GM21447 (cell line): ENCODE data around the gene PNMA1.

Source experiments
- ATAC-seq: cut with Tn5 transposase; IDR thresholded peaks from one replicate; pipeline ENCODE4 v1.9.1; 2021; ENCODE audit not compliant: unreplicated experiment

The PNMA1 gene

DNA sequence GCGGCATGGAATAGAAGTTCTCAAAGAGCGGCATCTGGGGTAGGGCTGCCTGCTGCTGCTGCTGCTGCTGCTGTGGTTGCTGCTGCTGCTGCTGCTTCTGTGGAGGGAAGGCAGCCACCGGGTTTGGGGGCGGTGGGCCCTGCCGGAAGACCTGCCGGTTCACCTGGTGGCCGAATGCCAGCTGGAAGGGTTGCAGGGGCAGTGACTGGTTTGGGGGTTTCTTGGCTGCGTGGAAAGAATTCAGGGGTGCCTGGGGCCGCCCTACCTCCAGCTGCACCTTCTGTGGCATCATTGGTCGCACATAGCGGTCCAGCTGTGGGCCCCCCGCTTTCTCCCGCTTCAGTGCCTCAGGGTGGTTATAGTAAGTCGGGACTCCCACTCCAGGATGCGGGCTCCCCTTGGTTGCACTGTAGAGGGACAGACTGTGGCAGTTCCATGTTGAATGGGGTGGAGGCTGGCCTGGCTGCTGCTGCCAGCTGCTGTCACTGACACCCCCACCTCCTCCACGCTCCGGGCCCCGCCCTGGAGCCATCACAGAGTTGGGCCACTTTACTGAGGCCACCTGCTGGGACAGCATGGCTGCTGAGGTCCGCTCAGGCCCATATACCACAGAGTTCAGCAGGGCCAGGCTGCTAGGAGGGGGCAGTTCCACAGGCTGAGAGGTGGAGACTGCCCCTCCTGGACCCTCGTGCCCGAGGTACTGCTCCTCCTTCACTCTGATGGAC is 25.2 kb upstream of the PNMA1 start:
- ATAC-seq = no peak

DNA sequence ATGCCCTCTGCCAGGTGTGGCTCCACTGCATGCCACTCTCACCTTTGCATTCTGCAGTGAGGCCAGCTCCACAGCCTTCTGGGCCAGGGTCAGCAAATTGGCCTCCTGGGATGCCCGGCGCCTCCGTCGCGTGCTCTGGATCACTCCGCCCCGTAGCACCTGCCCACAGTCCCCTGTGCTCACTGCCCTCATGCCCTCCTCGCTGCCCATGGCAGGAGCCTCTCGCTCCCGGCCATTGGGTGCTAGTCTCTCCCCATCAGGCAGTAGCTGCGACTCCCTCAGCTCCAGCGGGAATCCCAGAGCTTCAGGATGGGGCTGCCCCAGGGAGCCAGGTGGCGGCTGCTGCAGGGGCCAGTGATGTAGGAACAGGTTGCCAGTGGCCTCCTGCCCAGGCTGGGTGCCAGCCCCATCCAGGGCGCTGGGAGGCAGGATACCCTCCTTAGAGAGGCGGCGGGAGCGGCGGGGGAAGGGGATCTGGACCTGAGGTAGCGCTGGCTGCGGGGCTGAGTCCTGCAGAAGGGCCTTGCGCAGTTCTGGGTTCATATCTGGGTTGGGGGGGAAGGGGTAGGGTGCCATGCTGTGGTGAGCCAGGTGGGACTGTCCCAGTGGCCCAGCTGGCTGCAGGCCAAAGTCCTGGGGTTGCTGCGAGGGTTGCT is 24.5 kb upstream of the PNMA1 start:
- no peak for ATAC-seq

DNA sequence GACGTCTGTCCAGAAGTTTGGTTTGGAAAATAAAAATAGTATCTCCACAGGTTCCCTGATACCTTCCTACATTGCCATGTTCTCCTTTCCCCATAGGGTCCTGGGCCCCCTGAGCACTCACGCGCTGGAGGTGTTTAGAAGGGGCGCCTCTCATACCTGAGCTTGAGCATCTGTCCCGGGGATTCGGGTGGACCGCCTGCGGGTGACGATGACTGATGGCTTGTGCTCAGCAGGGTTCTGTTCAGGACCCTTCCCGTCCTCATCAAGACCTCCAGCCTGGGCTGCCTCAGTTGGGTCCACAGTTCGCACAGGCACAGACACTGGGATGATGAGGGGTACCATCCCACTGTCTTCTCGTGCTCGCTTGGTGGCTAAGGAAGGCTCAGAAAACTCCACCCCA is 22.7 kb upstream of the PNMA1 start:
- no peak for ATAC-seq

DNA sequence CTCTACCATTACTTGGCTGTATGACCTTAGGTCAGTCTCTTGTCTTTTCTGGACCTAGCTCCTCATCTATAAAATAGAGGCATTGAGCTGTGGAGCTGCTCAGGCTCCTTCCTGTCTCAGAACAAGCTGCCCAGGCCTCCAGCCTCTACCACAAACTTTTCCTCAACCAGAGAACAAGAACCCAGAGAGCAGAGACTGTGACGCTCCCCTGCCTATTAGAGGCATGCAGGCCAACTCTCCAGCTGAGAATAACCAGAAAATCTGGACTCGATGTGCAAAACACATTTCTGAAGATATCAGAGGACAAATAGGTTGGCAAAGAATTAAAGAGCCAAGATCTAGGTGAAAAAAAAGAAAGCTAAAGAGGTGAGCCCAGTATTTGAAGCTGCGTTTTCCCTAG is 17.8 kb upstream of the PNMA1 start:
- no peak for ATAC-seq

DNA sequence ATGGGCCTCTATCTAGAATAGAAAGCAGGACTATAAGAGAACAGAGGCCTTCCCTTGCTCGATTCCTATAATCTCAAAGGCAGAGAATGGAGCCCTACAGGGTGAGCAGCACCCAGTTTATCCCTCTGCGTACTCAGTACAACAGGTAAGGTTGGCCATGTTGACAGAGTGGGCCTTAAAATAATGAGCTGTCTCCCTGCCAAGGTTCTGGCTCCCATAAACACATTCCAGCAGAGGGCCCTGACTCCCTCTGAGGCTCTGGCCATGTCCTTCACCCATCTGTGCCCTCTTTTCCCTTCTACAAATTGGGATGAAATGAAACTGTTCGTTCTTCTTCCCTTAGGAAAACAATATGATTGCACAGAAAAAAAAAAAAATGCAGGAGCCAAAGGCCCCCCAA is 16.9 kb upstream of the PNMA1 start:
- ATAC-seq = no peak

DNA sequence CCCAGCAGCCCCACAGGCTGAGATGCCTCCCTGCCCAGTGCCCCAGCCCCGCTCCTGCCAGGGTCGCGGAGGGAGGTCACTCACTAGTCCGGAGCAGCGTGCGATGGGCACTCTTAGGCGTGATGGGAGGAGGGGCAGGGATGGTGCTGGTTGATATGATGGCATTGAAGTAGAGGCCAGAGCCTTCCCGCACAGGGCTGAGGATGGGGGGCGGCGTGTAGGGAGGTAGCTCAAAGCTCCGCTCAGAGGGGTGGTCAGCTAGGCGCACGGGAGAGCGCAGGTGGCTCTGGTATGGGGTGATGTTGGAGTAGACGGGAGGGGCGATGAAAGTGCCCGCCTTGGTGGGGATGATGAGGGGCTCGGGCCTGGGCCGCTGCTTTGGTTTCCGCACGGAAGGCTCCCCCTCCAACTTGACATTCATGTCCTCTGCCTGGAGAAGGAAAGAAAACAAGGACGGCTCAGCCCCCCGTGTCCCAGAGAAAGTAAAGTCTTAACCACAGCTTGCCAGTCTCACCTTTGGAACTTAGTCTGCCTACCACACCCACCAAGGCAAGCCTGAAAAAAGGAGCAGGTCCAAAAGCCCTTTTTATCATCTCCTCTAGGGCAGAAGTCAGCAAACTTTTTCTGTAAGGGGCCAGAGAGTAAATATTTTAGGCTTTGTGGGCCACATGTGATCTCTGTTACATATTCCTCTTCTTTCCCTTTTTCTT is 15.5 kb upstream of the PNMA1 start:
- ATAC-seq = no peak

DNA sequence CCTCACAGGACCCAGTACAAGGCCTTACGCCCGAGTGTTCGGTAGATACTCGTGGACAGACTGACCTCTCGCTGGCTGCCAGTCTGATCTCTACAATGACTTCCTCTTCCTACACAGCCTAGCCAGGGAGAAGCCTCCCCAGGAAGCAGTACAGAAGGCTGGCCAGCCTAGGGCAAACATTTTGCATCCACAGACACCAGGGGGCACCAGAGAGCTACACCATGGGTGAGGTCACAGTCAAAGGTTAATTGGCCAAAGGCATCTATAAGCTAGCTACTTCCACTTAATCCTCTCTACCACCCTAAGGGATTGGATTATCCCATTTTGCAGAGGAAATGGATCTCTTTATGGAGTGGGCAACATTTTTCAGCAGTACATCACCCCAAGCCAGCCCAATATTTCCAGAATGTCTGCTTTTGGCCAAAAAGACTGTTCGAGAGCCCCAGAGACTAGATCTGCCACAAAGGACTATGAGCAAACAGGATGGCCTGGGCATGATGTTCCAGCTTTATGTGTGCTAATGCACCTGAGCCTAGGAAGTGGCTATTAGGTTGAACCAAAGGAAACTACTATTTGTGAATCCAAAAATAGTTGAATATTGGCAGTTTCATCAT is 14.6 kb upstream of the PNMA1 start:
- peak; percentile 64 for ATAC-seq

DNA sequence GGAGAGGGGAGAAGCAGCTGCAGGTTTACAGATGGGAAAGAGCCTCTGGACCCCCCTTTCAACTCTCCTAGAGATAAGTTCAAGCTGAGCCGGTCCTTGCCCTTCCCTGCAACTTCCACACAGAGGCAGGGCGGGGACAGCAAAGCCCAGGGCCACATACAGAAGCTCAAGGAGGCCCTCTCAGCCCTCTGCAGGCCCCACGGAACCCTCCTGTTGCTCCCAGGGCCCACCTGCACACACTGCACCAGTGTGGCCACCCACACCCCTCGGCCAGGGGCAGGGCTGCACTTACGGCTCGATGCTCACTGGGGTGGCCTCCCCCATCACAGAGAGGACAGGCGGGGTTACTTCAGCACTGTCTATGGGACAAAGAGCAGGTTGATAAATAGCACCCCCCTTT is 13.0 kb upstream of the PNMA1 start:
- ATAC-seq = no peak

DNA sequence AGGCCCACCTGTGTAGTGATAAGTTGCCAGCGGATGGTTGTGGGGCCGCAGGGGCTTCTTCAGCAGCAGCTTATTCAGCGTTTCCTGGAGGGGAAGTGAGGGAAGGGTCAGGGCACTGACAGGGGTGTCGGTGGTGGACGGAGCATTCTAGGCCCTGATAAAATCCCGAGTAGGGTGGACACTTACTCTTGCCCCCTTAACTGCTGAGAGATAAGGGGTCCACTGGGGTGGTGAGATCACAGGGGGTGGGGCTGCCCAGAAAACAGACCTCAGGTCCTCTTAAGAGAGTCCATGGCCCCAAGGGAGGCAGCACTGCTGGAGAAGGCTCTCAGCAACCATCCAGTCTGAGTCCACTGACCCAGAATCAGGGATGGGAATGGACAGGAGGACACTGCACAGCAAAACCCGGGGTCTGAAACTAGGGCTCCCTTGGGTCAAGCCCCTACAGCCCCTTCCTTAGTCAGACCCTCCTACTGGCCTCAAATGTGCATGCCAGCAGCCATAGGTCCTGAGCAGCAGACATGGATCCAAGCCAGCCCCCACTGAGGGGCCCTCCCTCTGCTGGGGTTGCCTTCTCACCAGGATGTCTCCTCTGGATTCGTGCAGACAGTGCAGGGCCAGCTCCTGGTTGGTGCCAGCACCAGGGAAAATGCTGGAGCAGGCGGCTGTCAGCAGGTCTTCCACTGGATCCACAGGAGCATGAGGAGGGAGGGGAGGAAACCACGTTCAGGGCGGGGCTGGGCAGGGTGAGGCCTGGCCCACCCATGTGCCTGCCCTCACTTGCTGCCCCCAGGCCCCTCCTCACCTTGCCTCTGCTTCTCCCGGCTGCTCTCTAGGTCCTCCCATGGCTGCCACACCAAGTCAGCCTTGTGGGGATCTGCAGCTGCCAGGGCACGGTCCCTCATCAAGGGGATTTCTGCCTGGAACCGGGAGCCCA is 12.1 kb upstream of the PNMA1 start:
- ATAC-seq = no peak

DNA sequence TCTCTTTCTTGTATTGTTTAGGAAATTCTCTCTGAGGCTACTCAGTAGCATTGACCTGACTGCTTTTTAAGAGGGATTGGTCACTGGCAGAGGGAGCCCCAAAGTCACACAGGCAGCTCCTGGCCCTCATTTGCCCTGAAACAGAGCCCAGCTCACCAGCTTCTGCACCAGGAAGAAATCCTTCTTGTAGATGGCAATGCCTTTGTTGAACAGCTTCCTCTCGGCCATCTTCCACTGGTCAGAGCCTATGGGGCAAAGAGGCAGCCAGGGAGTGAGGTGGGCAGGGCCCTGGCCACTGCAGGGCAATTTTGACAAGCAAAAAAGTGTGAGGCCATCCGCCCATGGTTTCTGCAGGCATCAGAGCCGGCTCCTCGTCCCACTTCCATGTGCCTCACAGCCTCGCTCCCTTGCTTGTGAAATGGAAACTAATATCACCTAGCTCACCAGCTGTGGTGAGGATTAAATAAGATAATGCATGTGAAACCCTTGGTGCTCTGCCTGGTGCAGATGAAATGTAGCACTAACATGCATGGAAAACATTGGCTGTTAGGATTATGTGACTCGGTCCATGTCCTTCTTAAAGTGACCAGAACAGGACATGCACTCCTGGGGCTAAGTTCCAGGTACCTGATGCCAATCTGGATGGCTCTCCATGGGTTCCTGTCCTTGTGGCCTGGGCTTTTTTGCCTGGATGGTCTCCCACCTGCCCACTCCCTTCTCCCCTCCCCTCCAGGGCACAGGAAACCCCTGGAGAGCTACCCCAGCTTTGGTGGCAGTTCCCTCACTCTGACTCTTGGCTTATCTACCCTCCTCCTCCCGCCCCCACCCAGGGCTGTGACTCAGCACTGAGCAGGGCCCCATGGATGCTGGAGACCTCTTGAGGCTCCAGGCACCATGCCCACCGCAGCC is 11.2 kb upstream of the PNMA1 start:
- no peak for ATAC-seq

DNA sequence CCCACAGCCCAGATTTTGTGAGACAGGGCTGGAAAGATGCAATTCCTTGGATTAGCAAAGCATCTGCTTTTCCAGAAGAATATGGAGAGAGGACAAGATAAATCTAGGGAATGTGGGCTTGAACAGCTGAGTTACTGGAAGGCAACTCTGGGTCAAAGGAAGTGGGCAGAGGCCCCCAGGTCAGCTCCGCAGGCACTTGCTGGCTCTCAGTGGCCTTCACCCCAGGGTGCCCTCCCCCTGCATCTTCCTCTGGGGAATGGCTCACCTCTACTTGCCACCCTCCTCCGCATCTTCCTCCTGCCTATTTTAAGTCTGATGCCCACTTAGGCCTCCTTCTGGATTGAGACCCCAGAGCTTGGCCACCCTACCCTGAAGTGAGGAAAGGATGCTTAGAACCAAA is 10.5 kb upstream of the PNMA1 start:
- no peak for ATAC-seq

DNA sequence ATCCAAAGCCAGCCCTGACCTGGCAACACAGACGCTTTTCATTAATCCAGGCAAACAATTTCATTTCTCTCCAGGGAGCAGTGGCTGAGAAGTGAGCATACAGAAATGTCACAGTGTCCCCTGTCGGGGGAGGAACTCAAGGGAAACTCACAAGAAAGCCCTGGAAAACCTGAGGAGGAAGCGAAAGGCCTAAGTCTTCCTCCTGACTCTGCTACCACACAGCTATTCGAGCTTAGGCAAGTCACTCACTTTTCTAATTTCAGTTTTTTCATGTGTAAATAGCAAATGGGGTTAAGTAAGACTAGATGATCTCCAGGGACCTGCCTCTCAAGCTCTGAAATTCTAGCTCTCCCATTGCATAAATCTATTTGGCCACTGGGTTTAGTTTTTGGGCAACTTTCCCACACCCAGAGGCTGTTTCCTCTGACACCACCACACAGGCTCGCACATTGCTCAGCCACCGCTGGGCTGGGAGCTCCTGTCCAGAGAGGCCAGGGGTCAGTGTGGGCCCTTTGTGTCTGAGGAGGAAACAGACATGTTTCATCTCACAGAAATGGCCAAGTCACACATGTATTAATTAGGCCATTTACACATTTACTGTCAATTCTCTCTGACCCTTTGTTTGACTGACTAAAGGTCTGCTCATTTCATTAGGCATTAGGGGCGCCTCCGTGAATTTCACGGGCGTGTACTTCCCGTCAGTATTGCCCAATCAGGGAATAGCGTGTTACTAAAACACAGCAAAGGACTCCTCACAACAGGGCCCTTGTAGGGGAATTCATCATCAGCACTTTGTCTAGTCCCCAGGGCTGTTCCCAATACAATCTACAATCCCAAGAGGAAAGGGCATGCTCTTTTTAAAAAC is 9.8 kb upstream of the PNMA1 start:
- ATAC-seq = no peak

DNA sequence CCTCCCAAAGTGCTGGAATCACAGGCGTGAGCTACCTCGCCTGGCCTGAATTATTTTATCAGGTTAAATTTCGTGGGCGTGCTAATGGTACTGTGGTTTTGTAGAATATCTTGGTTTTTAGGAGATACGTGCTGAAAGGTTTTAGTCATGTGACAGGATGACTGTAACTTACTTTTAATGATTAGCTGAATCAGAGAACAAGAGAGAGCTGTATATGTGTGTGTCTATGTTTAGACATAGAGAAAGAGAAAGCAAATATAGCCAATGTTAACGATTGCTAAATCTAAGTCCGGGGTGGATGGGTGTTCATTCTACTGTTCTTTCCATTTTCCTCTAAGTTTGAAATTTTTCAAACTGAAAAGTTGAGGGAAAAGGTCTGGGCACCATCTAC is 9.2 kb upstream of the PNMA1 start:
- no peak for ATAC-seq

DNA sequence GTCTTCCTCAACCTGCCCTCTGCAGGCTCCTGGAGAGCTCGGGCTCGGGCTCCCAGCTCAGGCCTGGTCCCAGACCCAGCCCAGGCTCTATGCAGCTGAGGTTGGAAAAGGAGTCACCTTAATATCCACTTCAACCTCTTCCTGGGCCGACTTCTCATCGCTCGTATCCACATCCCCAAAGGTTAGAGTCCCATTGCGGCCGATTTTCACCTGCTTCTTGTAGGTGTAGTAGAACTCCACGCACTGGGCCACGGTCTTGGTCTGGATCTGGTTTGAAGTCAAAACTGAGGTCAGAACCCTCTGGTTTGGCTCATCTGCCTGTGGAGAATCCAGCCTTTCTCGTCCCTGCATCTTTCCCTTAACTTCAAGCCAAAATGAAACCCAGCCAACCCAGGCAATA is 8.4 kb upstream of the PNMA1 start:
- no peak for ATAC-seq

DNA sequence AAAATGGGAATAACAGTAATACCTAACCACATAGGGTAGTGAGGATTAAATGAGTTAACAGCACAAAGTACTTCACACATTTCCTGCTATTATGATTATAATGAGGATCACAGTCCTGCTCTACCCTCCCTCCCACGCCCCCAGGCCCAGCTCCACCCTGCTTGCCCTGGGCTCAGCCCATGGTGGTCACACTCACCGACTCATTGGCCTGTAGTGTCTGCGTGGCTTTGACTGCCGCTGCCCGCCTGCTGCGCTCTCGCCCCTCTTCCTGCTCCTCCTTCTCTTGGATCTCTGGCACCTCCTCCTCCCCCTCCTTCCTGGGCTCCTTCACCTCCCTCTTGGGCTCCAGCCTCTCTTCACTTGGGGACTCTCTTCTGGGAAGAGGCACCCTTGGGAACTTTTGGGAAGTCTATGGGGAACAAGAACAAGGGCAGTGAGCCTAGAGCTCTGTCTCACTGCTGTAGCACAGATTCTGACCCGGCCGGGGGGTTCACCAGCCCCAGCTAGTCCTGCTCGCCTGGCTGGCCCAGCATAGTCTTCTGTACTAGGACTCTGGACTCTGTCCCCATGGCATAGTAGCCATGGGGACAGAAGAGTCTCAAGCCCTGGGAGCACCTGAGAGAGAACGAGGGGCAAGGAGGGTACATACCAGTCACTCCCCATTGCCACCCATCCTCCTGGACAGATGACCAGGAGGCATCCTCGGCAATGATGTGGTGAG is 7.1 kb upstream of the PNMA1 start:
- no peak for ATAC-seq

DNA sequence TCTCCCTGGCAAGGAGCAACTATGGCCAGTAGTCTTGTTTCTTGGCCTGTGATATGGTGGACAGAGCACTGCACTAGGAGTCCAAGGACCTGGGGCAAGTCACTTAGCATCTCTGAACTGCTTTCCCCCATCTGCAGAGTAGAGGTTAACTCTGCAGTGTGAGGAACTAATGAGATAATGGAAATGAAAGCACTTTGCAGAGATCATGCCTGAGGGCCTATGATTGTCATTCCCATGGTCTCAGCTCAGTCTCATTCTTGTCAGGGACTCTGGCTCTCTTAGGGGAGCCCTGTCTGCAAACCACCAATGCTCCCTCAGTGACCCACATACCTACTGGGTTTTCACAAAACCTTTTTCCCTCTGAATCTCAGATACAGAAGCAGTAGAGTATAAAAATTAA is 6.5 kb upstream of the PNMA1 start:
- no peak for ATAC-seq

DNA sequence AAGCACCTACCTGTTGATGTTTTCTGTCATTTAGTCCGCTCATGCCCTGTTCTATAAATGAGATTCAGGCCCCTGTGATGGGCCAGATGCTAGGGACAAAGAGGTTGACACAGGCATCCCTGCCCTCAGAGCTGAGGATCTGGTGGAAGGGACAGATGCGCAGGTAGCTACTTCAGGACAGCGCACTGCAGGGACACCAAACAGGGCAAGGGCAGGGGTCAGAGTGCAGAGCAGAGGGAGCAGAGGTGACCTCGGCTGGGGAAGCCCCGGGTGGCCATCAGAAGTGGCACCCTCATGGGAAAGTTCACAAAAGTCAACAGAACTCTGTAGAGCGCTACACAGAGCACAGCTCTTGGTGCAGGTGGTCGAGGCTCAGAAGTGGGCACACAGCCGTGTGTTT is 5.6 kb upstream of the PNMA1 start:
- no peak for ATAC-seq

DNA sequence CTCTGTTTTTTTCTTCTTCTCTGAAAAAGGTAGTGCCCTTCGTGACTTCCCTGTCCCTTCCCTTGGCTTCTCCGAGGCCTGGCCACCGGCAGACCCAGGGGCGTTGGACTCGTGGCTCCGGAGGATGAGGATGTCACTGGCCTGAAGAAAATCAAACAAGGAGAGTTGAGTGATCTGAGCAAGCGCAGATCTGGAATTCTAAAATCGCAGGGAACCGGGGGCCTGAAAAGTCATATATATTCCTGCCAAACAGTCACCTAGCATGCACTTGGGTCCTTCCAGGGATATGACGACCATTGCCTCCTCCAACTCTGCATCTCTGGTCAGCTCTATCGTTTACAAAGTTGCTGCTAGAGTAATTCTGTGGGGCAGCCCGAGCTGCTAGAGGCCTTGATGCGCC is 5.2 kb upstream of the PNMA1 start:
- ATAC-seq = no peak
